GM23338 (cell line): ENCODE results near the gene UBL4A. TPM values are rescaled to one million over a fixed set of nuclear protein-coding genes. Genes with fewer than 3 reads are reported as not detected.

Experiments
- ATAC-seq: fragments of 200-7000 bp; cut with Tn5 transposase; 3 replicates; pipeline ENCODE4 v1.9.1; 2020
- DNase-seq: peaks from one replicate; pipeline ENCODE4 v3.0.0-alpha.2; 2015; ENCODE audit warnings: low spot score
- H2AFZ ChIP-seq: fragments of 200-600 bp; sonication (generic); 2 replicates; pipeline ENCODE4 v1.8.0; 2016; ENCODE audit warnings: antibody characterized with exemption, mild to moderate bottlenecking, moderate library complexity
- H3F3A ChIP-seq: fragments of 200-600 bp; sonication (generic); replicated peaks from 2 replicates; pipeline ENCODE4 v1.8.0; 2017; ENCODE audit warnings: antibody characterized with exemption, mixed run types, low read depth
- H3K27ac ChIP-seq: fragments of 200-600 bp; sonication (generic); 2 replicates; pipeline ENCODE4 v1.6.1; 2016; ENCODE audit warnings: low read depth
- H3K27me3 ChIP-seq: fragments of 200-600 bp; sonication (generic); 2 replicates; pipeline ENCODE4 v1.8.0; 2016; ENCODE audit warnings: mild to moderate bottlenecking, mixed run types, moderate library complexity; ENCODE audit not compliant: insufficient read depth
- H3K36me3 ChIP-seq: fragments of 200-600 bp; sonication (generic); 2 replicates; pipeline ENCODE4 v1.8.0; 2016; ENCODE audit warnings: mild to moderate bottlenecking; ENCODE audit not compliant: insufficient read depth
- H3K4me1 ChIP-seq: fragments of 200-600 bp; sonication (generic); 2 replicates; pipeline ENCODE4 v1.8.0; 2016; ENCODE audit warnings: mild to moderate bottlenecking, moderate library complexity; ENCODE audit not compliant: insufficient read depth
- H3K4me2 ChIP-seq: fragments of 200-600 bp; sonication (generic); 2 replicates; pipeline ENCODE4 v1.7.1; 2017; ENCODE audit warnings: mixed run types
- H3K4me3 ChIP-seq: fragments of 200-600 bp; sonication (generic); 2 replicates; pipeline ENCODE4 v1.6.1; 2016; ENCODE audit warnings: mixed run types
- H3K79me2 ChIP-seq: fragments of 200-600 bp; sonication (generic); replicated peaks from 2 replicates; pipeline ENCODE4 v1.8.0; 2017; ENCODE audit warnings: mild to moderate bottlenecking; ENCODE audit not compliant: insufficient read depth
- H3K9me2 ChIP-seq: fragments of 200-600 bp; sonication (generic); 2 replicates; pipeline ENCODE4 v1.8.0; 2017; ENCODE audit not compliant: insufficient read depth
- H4K20me1 ChIP-seq: fragments of 200-600 bp; sonication (generic); replicated peaks from 2 replicates; pipeline ENCODE4 v1.8.0; 2017; ENCODE audit warnings: mild to moderate bottlenecking; ENCODE audit not compliant: insufficient read depth
- H3K27ac Mint-ChIP-seq: 2 replicates; pipeline ENCODE4 v1.8.0; 2020; ENCODE audit warnings: inconsistent platforms, mild to moderate bottlenecking, moderate library complexity, mixed read lengths
- H3K27me3 Mint-ChIP-seq: 3 replicates; pipeline ENCODE4 v1.8.0; 2022; ENCODE audit warnings: low read depth, mild to moderate bottlenecking, moderate library complexity, mixed read lengths, inconsistent platforms; ENCODE audit not compliant: insufficient read depth, poor library complexity
- H3K36me3 Mint-ChIP-seq: 3 replicates; pipeline ENCODE4 v1.8.0; 2021; ENCODE audit warnings: low read depth, mild to moderate bottlenecking, inconsistent platforms, moderate library complexity, mixed read lengths
- H3K4me1 Mint-ChIP-seq: 3 replicates; pipeline ENCODE4 v1.8.0; 2020; ENCODE audit warnings: mild to moderate bottlenecking, inconsistent platforms, mixed read lengths
- H3K4me3 Mint-ChIP-seq: 3 replicates; pipeline ENCODE4 v1.8.0; 2021; ENCODE audit warnings: moderate library complexity, mild to moderate bottlenecking, inconsistent platforms, mixed read lengths
- H3K9me3 Mint-ChIP-seq: 3 replicates; pipeline ENCODE4 v1.8.0; 2020; ENCODE audit warnings: moderate library complexity, mild to moderate bottlenecking, inconsistent platforms, mixed read lengths
- CREB1 ChIP-seq: fragments of 250-450 bp; sonication (Bioruptor Pico); IDR thresholded peaks from 2 replicates; pipeline ENCODE4 v1.5.0; 2020; ENCODE audit warnings: low read depth, mild to moderate bottlenecking, moderate library complexity
- ETS1 ChIP-seq: IDR thresholded peaks from 2 replicates; pipeline ENCODE4 v1.6.1; 2016; ENCODE audit warnings: antibody characterized with exemption
- EZH2 ChIP-seq: fragments of 200-600 bp; sonication (generic); IDR thresholded peaks from one replicate; pipeline ENCODE4 v1.8.0; 2017; ENCODE audit warnings: antibody characterized with exemption, mild to moderate bottlenecking, low read depth; ENCODE audit not compliant: unreplicated experiment
- EZH2phosphoT487 ChIP-seq: fragments of 200-600 bp; sonication (generic); IDR thresholded peaks from one replicate; pipeline ENCODE4 v1.8.1; 2018; ENCODE audit warnings: antibody characterized with exemption; ENCODE audit not compliant: unreplicated experiment
- POLR2AphosphoS5 ChIP-seq: IDR thresholded peaks from 2 replicates; pipeline ENCODE4 v1.6.1; 2016; ENCODE audit warnings: antibody characterized with exemption, low read depth
- STAT1 ChIP-seq: IDR thresholded peaks from one replicate; pipeline ENCODE4 v1.6.1; 2016; ENCODE audit warnings: antibody characterized with exemption; ENCODE audit not compliant: unreplicated experiment
- ZNF114 ChIP-seq: fragments of 250-450 bp; sonication (Bioruptor Pico); IDR thresholded peaks from 2 replicates; pipeline ENCODE4 v1.5.0; 2020; ENCODE audit warnings: mild to moderate bottlenecking, moderate library complexity
- ZNF331 ChIP-seq: fragments of 250-450 bp; sonication (Bioruptor Pico); IDR thresholded peaks from 2 replicates; pipeline ENCODE4 v1.5.0; 2020; ENCODE audit warnings: low read depth, mild to moderate bottlenecking, moderate library complexity
- polyA plus RNA-seq: library from polyadenylated mRNA; unstranded; fragments of >200 nt; fragmentation: Nextera tagmentation; extraction: Ambion mirVana; gene quantifications from 2 replicates; pipeline ENCODE4 v1.2.1, GENCODE V29; 2016
- total RNA-seq: library from RNA; depleted of rRNA; stranded (reverse); fragments of >200 nt; shearing (Covaris generic); gene quantifications from 2 replicates; pipeline ENCODE4 v1.2.3, GENCODE V29; 2014
- TF ChIP-seq, protein P1 (sequence below), 2 experiments: fragments of 200-600 bp in 1 of 2; sonication (generic) in 1 of 2; conservative IDR thresholded peaks; 2 replicates each; pipeline versions ENCODE4 v1.5.1 to v1.6.1; 2016 to 2017; ENCODE audit warnings: antibody characterized with exemption in 2 of 2, low read depth in 2 of 2, mild to moderate bottlenecking in 2 of 2, moderate library complexity in 1 of 2

Gene UBL4A
- total and polyA plus RNA-seq, 2 experiments from 2014 or later, result 15.6 to 43.7 TPM

GRCh38 chrX:154485150-154486051, 1.0 kb downstream of the UBL4A start (continued):
- no peak for TF ChIP-seq ETS1
- no peak for TF ChIP-seq EZH2
- TF ChIP-seq, protein P1, sequence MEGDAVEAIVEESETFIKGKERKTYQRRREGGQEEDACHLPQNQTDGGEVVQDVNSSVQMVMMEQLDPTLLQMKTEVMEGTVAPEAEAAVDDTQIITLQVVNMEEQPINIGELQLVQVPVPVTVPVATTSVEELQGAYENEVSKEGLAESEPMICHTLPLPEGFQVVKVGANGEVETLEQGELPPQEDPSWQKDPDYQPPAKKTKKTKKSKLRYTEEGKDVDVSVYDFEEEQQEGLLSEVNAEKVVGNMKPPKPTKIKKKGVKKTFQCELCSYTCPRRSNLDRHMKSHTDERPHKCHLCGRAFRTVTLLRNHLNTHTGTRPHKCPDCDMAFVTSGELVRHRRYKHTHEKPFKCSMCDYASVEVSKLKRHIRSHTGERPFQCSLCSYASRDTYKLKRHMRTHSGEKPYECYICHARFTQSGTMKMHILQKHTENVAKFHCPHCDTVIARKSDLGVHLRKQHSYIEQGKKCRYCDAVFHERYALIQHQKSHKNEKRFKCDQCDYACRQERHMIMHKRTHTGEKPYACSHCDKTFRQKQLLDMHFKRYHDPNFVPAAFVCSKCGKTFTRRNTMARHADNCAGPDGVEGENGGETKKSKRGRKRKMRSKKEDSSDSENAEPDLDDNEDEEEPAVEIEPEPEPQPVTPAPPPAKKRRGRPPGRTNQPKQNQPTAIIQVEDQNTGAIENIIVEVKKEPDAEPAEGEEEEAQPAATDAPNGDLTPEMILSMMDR (conservative IDR thresholded peaks at IDR 0.05; ENCODE audit: low read depth in 2 of 2), result no peak
- no peak for TF ChIP-seq EZH2phosphoT487
- no peak for TF ChIP-seq POLR2AphosphoS5
- TF ChIP-seq STAT1, result no peak

GRCh38 chrX:154484255-154485149, 1.9 kb downstream of the UBL4A start:
- Histone ChIP-seq H3K4me2 (no peak overlapping the region), H3F3A (no peaks in the 10 kb centered on the region), H3K9me2 (no peaks in the 10 kb centered on the region), H3K4me1 (no peaks in the 10 kb centered on the region), H3K4me3 (no peak overlapping the region), H3K79me2 (no peaks in the 10 kb centered on the region), H4K20me1 (no peaks in the 10 kb centered on the region; the same call in 1 of the 2 replicates), H3K27ac (no peak overlapping the region), H3K27me3 (no peaks in the 10 kb centered on the region), H2AFZ (no peak overlapping the region), H3K36me3 (no peaks in the 10 kb centered on the region)
- Mint-ChIP-seq H3K36me3 (peaks cover 5% of the 10 kb centered on the region; the same call in 2 of the 3 replicates), H3K9me3 (no peaks in the 10 kb centered on the region), H3K27me3 (peaks cover 10% of the 10 kb centered on the region), H3K4me1 (peaks cover 7% of the 10 kb centered on the region; the same call in 2 of the 3 replicates), H3K27ac (no peak overlapping the region), H3K4me3 (no peak overlapping the region)
- no peak for ATAC-seq
- DNase-seq, result no peak
- TF ChIP-seq ZNF331 (CRISPR knock-in tag) (no peak), CREB1 (CRISPR knock-in tag) (no peak), ZNF114 (CRISPR knock-in tag) (no peak), STAT1 (no peak), ETS1 (no peak)
- TF ChIP-seq, protein P1 (conservative IDR thresholded peaks at IDR 0.05; ENCODE audit: low read depth in 2 of 2), result no peak
